ENCODE measurements around the gene KNSTRN. TPM values are rescaled to one million over a fixed set of nuclear protein-coding genes. Genes with fewer than 3 reads are reported as not detected.
A peak's percentile ranks its signal among the peaks of the same experiment; 100 is the strongest.

The KNSTRN gene
- total and polyA plus RNA-seq, 8 donors: 4.0 to 16.3 (median 12.5) TPM

- H3K36me3 ChIP-seq: peaks cover 12 to 68% (median 51%) of the 10 kb centered on the region in 4 donors
- no peak overlapping the region for H3K4me3 ChIP-seq
- H3K27ac ChIP-seq: no peak overlapping the region
- WGBS, 5 donors: 91 to 94% (median 93%) methylated on average over 4 of the region's 4 CpGs
- DNase-seq: no peak
- H3K27me3 ChIP-seq: no peaks in the 10 kb centered on the region
- no peaks in the 10 kb centered on the region for H3K9me3 ChIP-seq
- TF ChIP-seq POLR2A (IDR thresholded peaks at IDR 0.05) (no peak), POLR2AphosphoS5 (IDR thresholded peaks at IDR 0.05) (no peak), EP300 (IDR thresholded peaks at IDR 0.05) (no peak)
- TF ChIP-seq, protein P1, sequence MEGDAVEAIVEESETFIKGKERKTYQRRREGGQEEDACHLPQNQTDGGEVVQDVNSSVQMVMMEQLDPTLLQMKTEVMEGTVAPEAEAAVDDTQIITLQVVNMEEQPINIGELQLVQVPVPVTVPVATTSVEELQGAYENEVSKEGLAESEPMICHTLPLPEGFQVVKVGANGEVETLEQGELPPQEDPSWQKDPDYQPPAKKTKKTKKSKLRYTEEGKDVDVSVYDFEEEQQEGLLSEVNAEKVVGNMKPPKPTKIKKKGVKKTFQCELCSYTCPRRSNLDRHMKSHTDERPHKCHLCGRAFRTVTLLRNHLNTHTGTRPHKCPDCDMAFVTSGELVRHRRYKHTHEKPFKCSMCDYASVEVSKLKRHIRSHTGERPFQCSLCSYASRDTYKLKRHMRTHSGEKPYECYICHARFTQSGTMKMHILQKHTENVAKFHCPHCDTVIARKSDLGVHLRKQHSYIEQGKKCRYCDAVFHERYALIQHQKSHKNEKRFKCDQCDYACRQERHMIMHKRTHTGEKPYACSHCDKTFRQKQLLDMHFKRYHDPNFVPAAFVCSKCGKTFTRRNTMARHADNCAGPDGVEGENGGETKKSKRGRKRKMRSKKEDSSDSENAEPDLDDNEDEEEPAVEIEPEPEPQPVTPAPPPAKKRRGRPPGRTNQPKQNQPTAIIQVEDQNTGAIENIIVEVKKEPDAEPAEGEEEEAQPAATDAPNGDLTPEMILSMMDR (IDR thresholded peaks at IDR 0.05): no peak
- peaks cover 0 to 17% (median 8%) of the 10 kb centered on the region in 4 donors for H3K4me1 ChIP-seq
- intact Hi-C loops (cut with DNase I; ENCODE audit: low total_unique reads): no loop called here
Observed at GRCh38 chr15:40392986-40393948, 10.7 kb downstream of the KNSTRN start.

DNA sequence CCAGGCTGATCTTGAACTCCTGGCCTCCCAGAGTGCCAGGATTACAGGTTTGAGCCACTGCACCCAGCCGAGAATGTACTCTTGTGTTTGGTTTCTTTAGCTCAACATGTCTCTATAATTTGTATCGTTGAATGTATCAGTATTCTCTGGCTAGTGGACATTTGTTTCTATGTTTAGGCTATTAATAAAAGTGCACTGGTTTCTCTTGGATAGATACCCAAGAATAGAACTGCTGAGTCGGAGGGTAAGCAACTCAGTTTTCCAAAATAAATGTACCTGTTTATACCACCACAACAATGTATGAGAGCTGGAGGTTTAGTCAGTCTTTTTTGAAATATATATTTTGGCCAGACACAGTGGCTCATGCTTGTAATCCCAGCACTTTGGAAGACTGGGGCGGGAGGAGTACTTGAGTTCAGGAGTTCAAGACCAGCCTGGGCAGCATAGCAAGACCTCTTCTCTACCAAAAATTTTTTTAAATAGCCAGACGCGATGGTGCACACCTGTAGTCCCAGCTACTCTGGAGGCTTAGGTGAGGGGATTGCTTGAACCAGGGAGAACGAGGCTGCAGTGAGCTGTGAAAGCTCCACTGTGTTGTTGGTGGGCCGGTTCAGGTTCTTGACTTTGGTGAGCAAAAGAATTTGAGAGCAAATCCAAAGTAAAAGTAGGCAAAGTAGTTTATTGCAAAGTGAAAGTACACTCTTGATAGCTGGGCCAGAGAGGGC, 15.3 kb downstream of the KNSTRN start:
- no peaks in the 10 kb centered on the region for H3K9me3 ChIP-seq
- peaks cover 0 to 8% (median 0%) of the 10 kb centered on the region in 4 donors for H3K4me1 ChIP-seq
- 85 to 91% (median 91%) methylated on average over 8 of the region's 8 CpGs for WGBS, 5 donors
- H3K36me3 ChIP-seq: peaks cover 0 to 22% (median 14%) of the 10 kb centered on the region in 4 donors
- no peak overlapping the region for H3K27ac ChIP-seq
- H3K27me3 ChIP-seq: no peaks in the 10 kb centered on the region
- TF ChIP-seq POLR2A (IDR thresholded peaks at IDR 0.05): no peak
- TF ChIP-seq, protein P1 (IDR thresholded peaks at IDR 0.05): no peak
- no peak for TF ChIP-seq POLR2AphosphoS5 (IDR thresholded peaks at IDR 0.05)
- TF ChIP-seq EP300 (IDR thresholded peaks at IDR 0.05): no peak
- intact Hi-C loops (cut with DNase I; ENCODE audit: low total_unique reads): no loop called here
- H3K4me3 ChIP-seq: no peak overlapping the region
- no peak for DNase-seq

DNA sequence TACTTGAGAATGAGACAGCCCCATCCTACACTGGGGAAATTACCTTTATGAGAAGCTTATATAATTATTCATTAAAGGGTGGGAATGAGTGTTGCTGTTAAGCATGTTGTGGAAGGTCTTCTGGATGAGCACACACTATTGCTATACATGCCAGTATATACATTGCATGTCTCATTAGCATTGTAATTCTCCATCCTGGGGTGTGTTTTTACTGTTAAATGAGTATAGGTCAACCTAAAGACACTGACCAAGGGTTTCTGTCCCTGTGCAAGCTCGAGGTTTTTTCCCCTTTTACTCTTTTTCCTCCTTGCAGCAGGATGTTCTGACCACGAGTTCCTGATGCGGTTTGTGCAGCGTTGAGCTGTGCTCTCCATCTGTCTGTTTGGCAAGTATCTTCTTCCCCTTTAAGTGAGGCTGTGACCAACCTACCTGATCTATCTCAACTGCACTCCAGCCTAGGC, 15.9 kb downstream of the KNSTRN start:
- Histone ChIP-seq H3K27ac (no peak overlapping the region), H3K36me3 (peaks cover 0 to 16% (median 8%) of the 10 kb centered on the region in 4 donors), H3K27me3 (no peaks in the 10 kb centered on the region), H3K4me3 (no peak overlapping the region), H3K9me3 (no peaks in the 10 kb centered on the region), H3K4me1 (peaks cover 0 to 8% (median 0%) of the 10 kb centered on the region in 4 donors)
- DNase-seq: peak in 1 of 2 donors; percentile 34
- 53 to 72% (median 68%) methylated on average over 4 of the region's 4 CpGs for WGBS, 5 donors
- TF ChIP-seq POLR2AphosphoS5 (IDR thresholded peaks at IDR 0.05) (no peak), POLR2A (IDR thresholded peaks at IDR 0.05) (no peak), EP300 (IDR thresholded peaks at IDR 0.05) (no peak)
- TF ChIP-seq, protein P1 (IDR thresholded peaks at IDR 0.05): no peak
- intact Hi-C loops (cut with DNase I; ENCODE audit: low total_unique reads): no loop called here

DNA sequence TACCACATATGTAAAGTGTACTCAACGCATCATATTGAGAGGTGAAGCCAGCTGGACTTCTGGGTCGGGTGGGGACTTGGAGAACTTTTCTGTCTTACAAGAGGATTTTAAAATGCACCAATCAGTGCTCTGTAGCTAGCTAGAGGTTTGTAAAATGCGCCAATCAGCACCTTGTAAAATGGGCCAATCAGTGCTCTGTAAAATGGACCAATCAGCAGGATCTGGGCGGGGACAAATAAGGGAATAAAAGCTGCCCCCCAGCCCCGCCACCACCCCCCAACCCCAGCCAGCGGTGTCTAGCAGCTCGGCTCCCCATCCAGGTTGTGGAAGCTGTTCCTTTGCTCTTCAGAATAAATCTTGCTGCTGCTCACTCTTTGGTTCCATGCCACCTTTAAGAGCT, 16.8 kb downstream of the KNSTRN start:
- Histone ChIP-seq H3K27ac (no peak overlapping the region), H3K36me3 (peaks cover 0 to 7% (median 0%) of the 10 kb centered on the region in 4 donors), H3K4me1 (peaks cover 0 to 8% (median 0%) of the 10 kb centered on the region in 4 donors), H3K27me3 (no peaks in the 10 kb centered on the region), H3K4me3 (no peak overlapping the region), H3K9me3 (no peaks in the 10 kb centered on the region)
- DNase-seq: no peak
- intact Hi-C loops (cut with DNase I; ENCODE audit: low total_unique reads): no loop called here
- TF ChIP-seq, protein P1 (IDR thresholded peaks at IDR 0.05): no peak
- no peak for TF ChIP-seq POLR2A (IDR thresholded peaks at IDR 0.05)
- TF ChIP-seq POLR2AphosphoS5 (IDR thresholded peaks at IDR 0.05): no peak
- TF ChIP-seq EP300 (IDR thresholded peaks at IDR 0.05): no peak
- 79 to 90% (median 80%) methylated on average over 7 of the region's 7 CpGs for WGBS, 5 donors

Measured in stomach (tissue), 9 donors.